Psoas muscle (tissue), 8 donors: ENCODE data around the gene SCAMP2. TPM values are rescaled to one million over a fixed set of nuclear protein-coding genes. Genes with fewer than 3 reads are reported as not detected.

ENCODE experiments used
- ATAC-seq, 4 donors: fragments of 200-7000 bp; cut with Tn5 transposase; one replicate each; pipeline ENCODE4 v1.9.1; 2020; ENCODE audit warnings: moderate library complexity in 3 of 4, mild to moderate bottlenecking in 2 of 4
- DNase-seq, 2 donors: peaks; one replicate each; pipeline ENCODE4 v3.0.0-alpha.2; 2020
- H3K27ac ChIP-seq: fragments of 200-600 bp; one replicate; pipeline ENCODE4 v1.8.0; 2022
- H3K27me3 ChIP-seq, 3 donors: fragments of 200-600 bp in 1 of 3; one replicate each; pipeline versions ENCODE4 v1.6.1 to v1.8.0; 2013 to 2022; ENCODE audit warnings: low read length in 2 of 3, mild to moderate bottlenecking in 2 of 3, moderate library complexity in 1 of 3; ENCODE audit not compliant: insufficient read depth in 3 of 3
- H3K36me3 ChIP-seq, 2 donors: fragments of 200-600 bp in 1 of 2; one replicate each; pipeline versions ENCODE4 v1.6.1 to v1.8.0; 2013 to 2022; ENCODE audit warnings: low read depth in 1 of 2, mild to moderate bottlenecking in 1 of 2, moderate library complexity in 1 of 2; ENCODE audit not compliant: insufficient read depth in 1 of 2
- H3K4me1 ChIP-seq: fragments of 200-600 bp; one replicate; pipeline ENCODE4 v1.8.0; 2022
- H3K4me3 ChIP-seq: fragments of 200-600 bp; one replicate; pipeline ENCODE4 v1.8.0; 2022; ENCODE audit warnings: mild to moderate bottlenecking
- H3K9me3 ChIP-seq: fragments of 200-600 bp; one replicate; pipeline ENCODE4 v1.8.0; 2022
- CTCF ChIP-seq: fragments of 200-600 bp; IDR thresholded peaks from one replicate; pipeline ENCODE4 v1.8.0; 2022; ENCODE audit warnings: antibody characterized with exemption
- WGBS, 3 donors: extraction: QIAGEN DNeasy Blood & Tissue Kit; methylation state at CpG; one replicate each; pipeline versions ENCODE4 v1.1.6 to v1.1.7; 2013; 5-methylcytosine and 5-hydroxymethylcytosine counted together
- intact Hi-C, 2 donors: fragments of 100-400 bp; cut with DNase I; formaldehyde crosslinking; loops; one replicate each; pipeline versions ENCODE4 v1.11.0 to v1.14.2; 2022
- polyA plus RNA-seq, 3 donors: library from polyadenylated mRNA; stranded (reverse); fragments of 200-250 nt; gene quantifications; one replicate each; pipeline ENCODE4 v1.2.3, GENCODE V29; 2013
- total RNA-seq, 4 donors: library from RNA; stranded (reverse); fragmentation: NEBNext Ultra II Directional in 2 of 4; extraction: Animal tissue kit (Norgen Biotek cat#: 25700) in 2 of 4; gene quantifications; one replicate each; pipeline versions ENCODE4 v1.2.1 to v1.2.4, GENCODE V29; 2021 to 2023
- donor health status: healthy with polysubstance abuse.
- donor health status: DM: no; HTN: no; CAD: no; lungs with moderate emphysema.
- donor health status: Bipolar disorder and iron deficiency.
- donor health status: healthy.
- donor health status: DM: yes; HTN: yes; CAD: no.
- donor health status: DM: no; HTN: no; CAD: no.
- donor health status: DM: no; HTN: no; CAD: no.
- donor health status: DM: yes; HTN: yes; CAD: no.

SCAMP2 gene
- total and polyA plus RNA-seq, 7 donors, result 32.1 to 73.6 (median 48.6) TPM

- H3K36me3 ChIP-seq, result peaks cover 0 to 5% of the 10 kb centered on the region in 2 donors
- DNase-seq (no peak), ATAC-seq (peak; percentile 37 to 64 (median 58))
- TF ChIP-seq CTCF, result no peak
- peak overlapping the region; percentile 53 for H3K27ac ChIP-seq
- H3K4me3 ChIP-seq, result no peak overlapping the region
- peaks cover 50% of the 10 kb centered on the region for H3K4me1 ChIP-seq
- no peaks in the 10 kb centered on the region for H3K27me3 ChIP-seq
- intact Hi-C loops, result no loop called here
- no peaks in the 10 kb centered on the region for H3K9me3 ChIP-seq
- WGBS, 3 donors, result 79 to 84% (median 82%) methylated on average over 11 of the region's 11 CpGs
These were observed 9.7 kb downstream of the SCAMP2 start for GRCh38 chr15:74863239-74864056.

DNA sequence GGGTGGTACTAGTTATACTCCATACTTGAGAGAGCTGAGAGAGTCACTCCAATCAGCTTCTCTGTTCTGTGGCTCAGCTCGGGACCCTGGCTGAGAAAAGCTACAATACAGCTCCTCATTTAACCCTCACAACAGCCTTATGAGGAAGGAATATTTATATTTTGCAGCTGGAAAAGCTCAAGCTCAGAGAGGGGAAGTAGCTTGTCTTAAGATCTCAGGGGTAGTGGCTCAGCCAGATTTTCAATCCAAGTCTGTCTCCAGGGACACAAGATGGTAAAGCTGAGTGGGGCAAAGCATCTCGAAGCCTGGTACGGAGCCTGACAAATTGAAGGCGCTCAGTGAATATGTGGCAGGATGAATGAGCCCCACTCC is 14.8 kb downstream of the SCAMP2 start:
- Histone ChIP-seq H3K4me1 (peaks cover 45% of the 10 kb centered on the region), H3K27ac (peak overlapping the region; percentile 69), H3K9me3 (no peaks in the 10 kb centered on the region), H3K27me3 (no peaks in the 10 kb centered on the region), H3K4me3 (no peak overlapping the region), H3K36me3 (peaks cover 0 to 11% of the 10 kb centered on the region in 2 donors)
- intact Hi-C loops, result loop anchor here in 1 of 2 donors (5.0 kb wide), 1 partner anchor 44 kb away; no protein-coding TSS in a partner anchor
- ATAC-seq (no peak), DNase-seq (no peak)
- 65 to 86% (median 73%) methylated on average over 4 of the region's 4 CpGs for whole genome bisulfite sequencing, 3 donors
- no peak for TF ChIP-seq CTCF

DNA sequence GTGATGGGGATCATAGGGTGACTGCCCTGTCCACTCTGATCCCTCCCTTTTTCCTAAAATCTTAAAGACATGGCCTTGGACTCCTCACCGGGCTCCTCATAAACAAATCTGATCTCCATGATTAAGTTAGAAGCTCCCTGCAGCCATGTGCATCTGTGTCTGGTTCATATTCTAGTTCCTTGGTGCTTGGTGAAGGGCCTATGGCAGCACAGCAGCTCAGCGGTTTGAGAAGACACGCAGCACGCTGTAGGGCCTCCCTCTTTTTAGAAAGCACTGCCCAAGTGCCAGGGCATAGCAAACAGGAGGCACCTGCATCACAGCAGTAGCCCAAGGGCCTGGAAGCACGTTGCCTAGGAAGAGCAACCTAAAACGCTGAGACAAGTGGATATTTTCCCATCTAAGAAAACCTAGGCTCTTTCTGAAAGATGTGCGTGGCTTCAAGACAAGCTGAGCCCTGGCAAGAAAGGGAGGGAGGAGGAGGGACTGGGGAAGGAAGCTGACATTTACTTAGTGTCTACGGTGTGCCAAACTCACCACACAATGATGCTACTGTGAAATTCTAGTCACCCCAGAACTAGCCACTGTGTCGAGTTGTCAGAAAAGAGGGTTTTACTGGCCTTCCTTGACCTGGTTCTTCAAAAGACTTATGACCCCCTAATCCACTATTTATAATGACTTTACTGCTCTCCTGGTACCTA is 15.3 kb downstream of the SCAMP2 start:
- intact Hi-C loops, result loop anchor here in 1 of 2 donors (5.0 kb wide), 1 partner anchor 44 kb away; no protein-coding TSS in a partner anchor
- DNase-seq, result no peak
- ATAC-seq, result no peak
- no peaks in the 10 kb centered on the region for H3K9me3 ChIP-seq
- peaks cover 0 to 17% of the 10 kb centered on the region in 2 donors for H3K36me3 ChIP-seq
- peak overlapping the region; percentile 53 for H3K27ac ChIP-seq
- WGBS, 3 donors, result 53 to 70% (median 67%) methylated on average over 9 of the region's 9 CpGs
- H3K4me1 ChIP-seq, result peaks cover 42% of the 10 kb centered on the region
- TF ChIP-seq CTCF, result no peak
- no peak overlapping the region for H3K4me3 ChIP-seq
- no peaks in the 10 kb centered on the region for H3K27me3 ChIP-seq

GRCh38 chr15:74857082-74857655 is 16.0 kb downstream of the SCAMP2 start:
- no peak for TF ChIP-seq CTCF
- Histone ChIP-seq H3K27me3 (no peaks in the 10 kb centered on the region), H3K27ac (peak overlapping the region; percentile 53), H3K36me3 (peaks cover 0 to 23% of the 10 kb centered on the region in 2 donors), H3K9me3 (no peaks in the 10 kb centered on the region), H3K4me3 (no peak overlapping the region), H3K4me1 (peaks cover 42% of the 10 kb centered on the region)
- ATAC-seq (peak; percentile 45 to 69 (median 59)), DNase-seq (no peak)
- intact Hi-C loops, result loop anchor here in 1 of 2 donors (5.0 kb wide), 1 partner anchor 45 kb away; no protein-coding TSS in a partner anchor
- 41 to 55% (median 42%) methylated on average over 5 of the region's 5 CpGs for WGBS, 3 donors
